Measurements from ENCODE around the gene PTPRT. TPM values are rescaled to one million over a fixed set of nuclear protein-coding genes. Genes with fewer than 3 reads are reported as not detected.

Gene PTPRT
- total RNA-seq, 2 experiments from 2014 or later = not detected

DNA sequence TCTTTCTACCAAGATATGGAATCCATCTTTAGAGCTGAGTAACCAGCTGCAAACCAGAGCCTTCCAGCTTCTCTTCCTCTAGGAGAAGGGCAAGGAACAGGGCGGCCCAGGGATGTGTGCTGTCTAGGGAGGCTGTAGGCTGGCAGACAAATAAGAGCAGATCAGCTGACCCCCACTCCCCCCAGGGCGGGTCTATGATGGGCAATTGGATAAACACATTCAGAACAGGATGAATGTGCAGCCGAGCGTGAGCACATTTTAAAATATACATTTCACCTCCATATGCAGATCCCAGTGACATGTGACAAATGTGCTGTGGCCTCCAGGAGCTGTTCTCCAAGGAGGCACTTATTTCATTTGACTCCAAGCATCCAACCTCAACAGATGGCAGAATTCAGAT, 580.1 kb downstream of the PTPRT start:
- no peak for ATAC-seq (ENCODE audit: low read depth)

GRCh38 chr20:42604998-42605956, 584.4 kb downstream of the PTPRT start:
- POLR2A ChIA-PET = no interaction called here
- ATAC-seq (ENCODE audit: low read depth) = no peak

More for the DNA sequence above, 580.1 kb downstream of the PTPRT start:
- H3K27me3 Mint-ChIP-seq = no peaks in the 10 kb centered on the region
- no peak overlapping the region for H3K4me3 Mint-ChIP-seq
- H3K27ac Mint-ChIP-seq = no peak overlapping the region
- POLR2A ChIA-PET = no interaction called here
- H3K4me1 Mint-ChIP-seq = no peaks in the 10 kb centered on the region
- DNase-seq = no peak
- no peaks in the 10 kb centered on the region for H3K36me3 Mint-ChIP-seq
- peaks cover 10% of the 10 kb centered on the region for H3K9me3 Mint-ChIP-seq

GRCh38 chr20:42603655-42604054, 586.1 kb downstream of the PTPRT start:
- H3K27me3 Mint-ChIP-seq = no peaks in the 10 kb centered on the region
- H3K9me3 Mint-ChIP-seq = no peaks in the 10 kb centered on the region

More at GRCh38 chr20:42604998-42605956, 584.4 kb downstream of the PTPRT start:
- no peak for DNase-seq
- H3K4me3 Mint-ChIP-seq = no peak overlapping the region
- no peaks in the 10 kb centered on the region for H3K36me3 Mint-ChIP-seq
- H3K4me1 Mint-ChIP-seq = no peaks in the 10 kb centered on the region
- H3K27ac Mint-ChIP-seq = no peak overlapping the region
- no peaks in the 10 kb centered on the region for H3K9me3 Mint-ChIP-seq
- no peaks in the 10 kb centered on the region for H3K27me3 Mint-ChIP-seq

GRCh38 chr20:42598581-42598980, 591.1 kb downstream of the PTPRT start:
- no peaks in the 10 kb centered on the region for H3K27me3 Mint-ChIP-seq
- no peak overlapping the region for H3K4me3 Mint-ChIP-seq
- ATAC-seq (ENCODE audit: low read depth) (no peak), DNase-seq (no peak)
- no peaks in the 10 kb centered on the region for H3K4me1 Mint-ChIP-seq
- H3K27ac Mint-ChIP-seq = no peak overlapping the region
- no peaks in the 10 kb centered on the region for H3K36me3 Mint-ChIP-seq
- peaks cover 1% of the 10 kb centered on the region for H3K9me3 Mint-ChIP-seq
- POLR2A ChIA-PET = no interaction called here

More at GRCh38 chr20:42603655-42604054, 586.1 kb downstream of the PTPRT start:
- Mint-ChIP-seq H3K4me3 (no peak overlapping the region), H3K4me1 (no peaks in the 10 kb centered on the region), H3K27ac (no peak overlapping the region), H3K36me3 (no peaks in the 10 kb centered on the region)
- ATAC-seq (ENCODE audit: low read depth) = no peak
- POLR2A ChIA-PET = no interaction called here
- DNase-seq = no peak

GRCh38 chr20:42595625-42596024, 594.1 kb downstream of the PTPRT start:
- POLR2A ChIA-PET = no interaction called here
- DNase-seq (no peak), ATAC-seq (ENCODE audit: low read depth) (no peak)
- Mint-ChIP-seq H3K4me1 (no peaks in the 10 kb centered on the region), H3K4me3 (no peak overlapping the region), H3K27ac (no peak overlapping the region), H3K9me3 (peaks cover 1% of the 10 kb centered on the region), H3K27me3 (no peaks in the 10 kb centered on the region), H3K36me3 (no peaks in the 10 kb centered on the region)

- Mint-ChIP-seq H3K27me3 (no peaks in the 10 kb centered on the region), H3K36me3 (no peaks in the 10 kb centered on the region), H3K27ac (no peak overlapping the region), H3K4me3 (no peak overlapping the region), H3K9me3 (peaks cover 1% of the 10 kb centered on the region), H3K4me1 (no peaks in the 10 kb centered on the region)
- DNase-seq (no peak), ATAC-seq (ENCODE audit: low read depth) (no peak)
- POLR2A ChIA-PET = no interaction called here
These were observed 595.0 kb downstream of the PTPRT start for GRCh38 chr20:42594659-42595058.

GRCh38 chr20:42594011-42594410, 595.7 kb downstream of the PTPRT start:
- Mint-ChIP-seq H3K36me3 (no peaks in the 10 kb centered on the region), H3K27ac (no peak overlapping the region), H3K27me3 (no peaks in the 10 kb centered on the region), H3K9me3 (peaks cover 1% of the 10 kb centered on the region), H3K4me3 (no peak overlapping the region), H3K4me1 (no peaks in the 10 kb centered on the region)
- no peak for ATAC-seq (ENCODE audit: low read depth)
- POLR2A ChIA-PET = no interaction called here
- no peak for DNase-seq

GRCh38 chr20:42589976-42590639, 599.6 kb downstream of the PTPRT start:
- H3K27ac Mint-ChIP-seq = no peak overlapping the region
- H3K9me3 Mint-ChIP-seq = no peaks in the 10 kb centered on the region
- H3K4me3 Mint-ChIP-seq = no peak overlapping the region
- no peaks in the 10 kb centered on the region for H3K4me1 Mint-ChIP-seq
- DNase-seq (no peak), ATAC-seq (ENCODE audit: low read depth) (no peak)
- POLR2A ChIA-PET = no interaction called here
- H3K27me3 Mint-ChIP-seq = no peaks in the 10 kb centered on the region
- H3K36me3 Mint-ChIP-seq = no peaks in the 10 kb centered on the region

GRCh38 chr20:42588847-42589246, 600.9 kb downstream of the PTPRT start:
- Mint-ChIP-seq H3K27ac (no peak overlapping the region), H3K4me1 (no peaks in the 10 kb centered on the region), H3K27me3 (no peaks in the 10 kb centered on the region), H3K36me3 (no peaks in the 10 kb centered on the region), H3K9me3 (no peaks in the 10 kb centered on the region), H3K4me3 (no peak overlapping the region)
- ATAC-seq (ENCODE audit: low read depth) (no peak), DNase-seq (no peak)
- POLR2A ChIA-PET = no interaction called here

DNA sequence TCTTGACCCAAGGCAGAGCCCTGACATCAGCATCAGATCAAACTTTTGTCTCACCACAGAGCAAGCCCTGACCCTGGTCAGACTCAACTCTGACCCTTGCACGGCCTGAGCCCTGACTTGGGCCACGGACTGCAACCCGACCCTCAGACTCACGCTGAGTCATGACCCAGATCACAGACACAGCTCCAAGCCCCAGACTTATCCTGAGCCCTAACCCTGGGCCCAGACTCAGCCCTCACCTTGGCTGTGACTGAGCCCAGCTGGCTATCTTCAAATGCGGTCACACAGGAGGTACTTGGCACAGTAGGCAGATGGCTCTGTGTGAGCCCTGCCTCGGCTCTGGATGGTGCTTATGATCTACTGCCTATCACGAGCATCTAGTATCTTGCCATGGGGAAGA, 602.3 kb downstream of the PTPRT start:
- no peaks in the 10 kb centered on the region for H3K4me1 Mint-ChIP-seq
- H3K9me3 Mint-ChIP-seq = no peaks in the 10 kb centered on the region
- H3K4me3 Mint-ChIP-seq = no peak overlapping the region
- no peaks in the 10 kb centered on the region for H3K27me3 Mint-ChIP-seq
- H3K36me3 Mint-ChIP-seq = no peaks in the 10 kb centered on the region
- no peak for ATAC-seq (ENCODE audit: low read depth)
- no peak for DNase-seq
- POLR2A ChIA-PET = no interaction called here
- no peak overlapping the region for H3K27ac Mint-ChIP-seq

- Mint-ChIP-seq H3K27ac (no peak overlapping the region), H3K27me3 (no peaks in the 10 kb centered on the region), H3K36me3 (no peaks in the 10 kb centered on the region), H3K4me1 (no peaks in the 10 kb centered on the region), H3K9me3 (peaks cover 4% of the 10 kb centered on the region), H3K4me3 (no peak overlapping the region)
- ATAC-seq (ENCODE audit: low read depth) (no peak), DNase-seq (no peak)
- POLR2A ChIA-PET = no interaction called here
These were observed 608.4 kb downstream of the PTPRT start for GRCh38 chr20:42581311-42581710.

- Mint-ChIP-seq H3K36me3 (no peaks in the 10 kb centered on the region), H3K27me3 (no peaks in the 10 kb centered on the region), H3K9me3 (peaks cover 6% of the 10 kb centered on the region), H3K27ac (no peak overlapping the region), H3K4me1 (no peaks in the 10 kb centered on the region), H3K4me3 (no peak overlapping the region)
- POLR2A ChIA-PET = no interaction called here
- ATAC-seq (ENCODE audit: low read depth) (no peak), DNase-seq (no peak)
These were observed 613.5 kb downstream of the PTPRT start for GRCh38 chr20:42576167-42576566.

- H3K4me3 Mint-ChIP-seq = no peak overlapping the region
- peaks cover 2% of the 10 kb centered on the region for H3K9me3 Mint-ChIP-seq
These were observed 617.2 kb downstream of the PTPRT start for GRCh38 chr20:42572320-42573016.

More at GRCh38 chr20:42572320-42573016, 617.2 kb downstream of the PTPRT start:
- Mint-ChIP-seq H3K27ac (no peak overlapping the region), H3K36me3 (no peaks in the 10 kb centered on the region), H3K27me3 (no peaks in the 10 kb centered on the region), H3K4me1 (no peaks in the 10 kb centered on the region)
- POLR2A ChIA-PET = no interaction called here
- ATAC-seq (ENCODE audit: low read depth) (no peak), DNase-seq (no peak)

Data from activated naive CD8-positive, alpha-beta T cell treated with anti-CD3 and anti-CD28 coated beads, Interleukin-2, amount 10 ng/mL, durations not matched to agents 7 days and 5 days (primary cell).